HG03457 (cell line): ENCODE measurements around the gene CNTNAP5.
"Not testable (repeated sequence)": the region's sequence is repeated elsewhere in the genome, so short reads cannot be mapped to it uniquely, and the experiment has no call there.

Experiments used
- ATAC-seq: cut with Tn5 transposase; IDR thresholded peaks from one replicate; pipeline ENCODE4 v1.9.1; 2021; ENCODE audit warnings: moderate number of reproducible peaks; ENCODE audit not compliant: unreplicated experiment

CNTNAP5 gene

DNA sequence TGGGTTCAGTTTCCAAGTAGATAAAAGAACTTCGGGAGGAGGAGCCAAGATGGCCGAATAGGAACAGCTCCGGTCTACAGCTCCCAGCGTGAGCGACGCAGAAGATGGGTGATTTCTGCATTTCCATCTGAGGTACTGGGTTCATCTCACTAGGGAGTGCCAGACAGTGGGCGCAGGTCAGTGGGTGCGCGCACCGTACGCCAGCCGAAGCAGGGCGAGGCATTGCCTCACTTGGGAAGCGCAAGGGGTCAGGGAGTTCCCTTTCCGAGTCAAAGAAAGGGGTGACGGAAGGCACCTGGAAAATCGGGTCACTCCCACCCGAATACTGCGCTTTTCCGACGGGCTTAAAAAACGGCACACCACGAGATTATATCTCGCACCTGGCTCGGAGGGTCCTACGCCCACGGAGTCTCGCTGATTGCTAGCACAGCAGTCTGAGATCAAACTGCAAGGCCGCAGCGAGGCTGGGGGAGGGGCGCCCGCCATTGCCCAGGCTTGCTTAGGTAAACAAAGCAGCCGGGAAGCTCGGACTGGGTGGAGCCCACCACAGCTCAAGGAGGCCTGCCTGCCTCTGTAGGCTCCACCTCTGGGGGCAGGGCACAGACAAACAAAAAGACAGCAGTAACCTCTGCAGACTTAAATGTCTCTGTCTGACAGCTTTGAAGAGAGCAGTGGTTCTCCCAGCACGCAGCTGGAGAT is 382.9 kb downstream of the CNTNAP5 start:
- not testable (repeated sequence) for ATAC-seq

DNA sequence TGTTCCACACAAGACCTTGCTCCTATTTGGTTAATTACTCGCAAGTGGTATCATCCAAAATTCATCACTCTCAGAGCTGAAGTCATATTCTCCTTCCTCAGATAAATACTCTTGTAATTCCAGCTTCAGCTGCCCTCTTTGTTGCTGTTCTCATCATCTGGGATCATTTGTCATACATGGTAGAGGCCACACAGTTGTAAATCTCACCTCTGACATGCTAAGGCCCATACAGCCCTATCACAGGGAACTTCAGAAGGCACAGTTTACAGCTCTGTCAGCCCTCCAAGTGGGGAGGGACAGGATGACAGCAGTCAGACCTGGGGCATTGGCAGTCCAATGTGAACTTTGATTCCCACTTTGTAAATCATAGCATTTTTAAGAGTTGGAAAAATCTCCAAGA is 399.0 kb downstream of the CNTNAP5 start:
- ATAC-seq: no peak

DNA sequence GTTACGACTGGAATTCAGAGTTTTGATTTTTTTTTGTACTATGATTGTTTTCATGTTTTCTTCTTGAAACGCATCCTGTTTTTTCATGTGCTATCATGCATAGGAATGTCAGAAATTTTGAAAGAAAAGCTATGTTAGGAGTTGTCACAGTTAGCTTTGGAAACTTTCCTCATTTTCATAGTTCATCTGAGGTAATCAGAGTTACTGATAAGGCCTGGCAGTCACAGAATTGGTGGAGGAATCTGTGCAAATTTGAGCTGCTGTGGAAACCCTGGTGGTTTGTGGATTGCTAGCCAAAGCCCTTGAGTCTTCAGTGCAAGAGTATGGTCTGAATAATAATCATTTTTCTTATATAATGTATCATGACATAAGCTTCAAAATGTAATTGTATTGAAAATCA is 401.0 kb downstream of the CNTNAP5 start:
- ATAC-seq: no peak

DNA sequence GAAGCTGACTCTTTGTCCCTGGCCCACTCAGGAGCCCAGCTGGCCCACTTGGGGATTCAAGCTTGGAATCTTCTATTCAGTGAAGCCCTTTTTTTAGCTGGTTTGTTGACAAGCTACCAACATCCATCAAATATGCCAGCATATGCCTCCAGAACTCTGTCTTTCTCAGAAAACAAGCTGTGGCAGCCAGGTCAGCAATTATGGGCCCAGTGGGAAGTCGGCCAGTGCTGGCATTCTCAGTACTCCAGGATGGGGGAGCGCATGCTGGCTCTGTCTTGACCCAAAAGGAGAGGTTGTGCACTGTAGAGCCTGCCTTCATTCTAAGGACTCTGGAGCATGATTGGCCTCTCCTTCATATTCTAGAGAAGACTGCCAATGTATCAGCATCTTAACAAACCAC is 401.5 kb downstream of the CNTNAP5 start:
- no peak for ATAC-seq

DNA sequence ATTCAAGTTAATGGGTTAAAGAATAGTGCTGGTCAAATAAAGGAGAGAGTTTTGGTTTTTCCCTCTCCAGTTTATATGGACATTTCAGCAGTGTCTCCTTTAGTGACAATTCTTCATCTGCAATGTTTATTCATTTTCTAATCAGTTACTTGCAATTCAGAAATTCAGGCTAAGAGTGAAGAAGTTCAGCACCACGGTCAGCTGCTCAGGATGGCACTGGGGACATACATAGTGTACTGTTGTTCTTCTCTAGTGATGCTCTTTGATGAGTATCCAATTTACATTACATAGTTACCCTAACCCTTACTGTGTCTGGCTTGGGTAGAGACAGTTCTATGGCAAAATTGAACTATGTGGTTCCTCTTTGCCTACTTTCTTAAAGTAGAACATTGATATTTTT is 412.7 kb downstream of the CNTNAP5 start:
- no peak for ATAC-seq

DNA sequence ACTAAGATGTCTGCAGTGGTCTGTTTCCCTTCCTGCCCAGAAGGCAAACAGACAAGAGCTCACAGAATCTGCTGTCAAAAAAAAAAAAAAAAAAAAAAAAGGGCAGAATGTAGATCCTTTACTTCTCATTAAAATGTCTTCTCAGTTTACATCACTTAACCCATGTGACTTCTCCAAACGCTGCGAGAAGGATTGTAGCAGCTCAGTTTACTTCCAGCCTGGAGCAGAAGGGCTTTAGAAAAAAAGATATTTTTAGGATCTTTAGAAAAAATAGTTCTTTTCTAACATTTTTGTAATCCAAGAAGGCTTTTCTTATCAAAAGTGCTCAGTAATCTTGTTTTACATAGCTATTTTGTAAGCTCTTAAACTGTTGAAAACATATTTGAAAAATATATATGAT is 425.4 kb downstream of the CNTNAP5 start:
- ATAC-seq: no peak

DNA sequence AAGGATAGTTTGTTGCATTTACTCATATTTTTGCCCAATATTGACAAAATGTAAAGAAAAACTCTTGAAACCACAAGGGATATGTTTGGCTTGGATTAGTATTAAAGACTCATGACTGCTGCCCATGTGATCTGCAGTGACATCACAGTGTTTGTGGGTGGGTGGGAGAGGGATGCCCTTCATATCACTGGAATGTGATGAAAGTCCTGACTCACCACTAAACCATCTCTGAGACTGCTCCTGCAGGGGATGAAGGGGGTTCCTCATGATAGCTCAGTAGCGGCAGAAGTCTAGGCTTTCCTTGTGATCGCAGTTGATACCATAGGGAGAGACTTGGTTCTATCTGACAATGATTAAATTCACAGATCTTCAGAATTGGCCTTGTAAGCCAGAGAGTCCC is 451.2 kb downstream of the CNTNAP5 start:
- ATAC-seq: no peak

DNA sequence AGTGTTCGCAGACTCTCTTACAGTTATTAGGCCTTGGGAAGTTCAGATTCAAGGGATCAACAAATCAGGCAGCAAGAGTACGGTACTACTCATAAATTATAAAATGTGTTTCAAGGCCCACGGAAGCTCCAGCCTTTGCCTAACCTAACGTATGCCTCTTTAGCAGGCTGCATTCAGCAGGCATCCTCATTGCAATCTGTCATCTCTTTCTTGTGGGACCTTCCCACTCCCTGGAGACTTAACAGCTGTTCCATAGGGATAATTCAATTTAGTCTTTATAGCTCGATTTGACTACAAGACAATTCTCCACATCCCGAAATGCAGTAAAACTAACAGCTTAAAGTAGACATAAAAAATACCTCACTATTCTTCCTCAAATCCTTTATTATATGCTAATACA is 453.7 kb downstream of the CNTNAP5 start:
- ATAC-seq: no peak

DNA sequence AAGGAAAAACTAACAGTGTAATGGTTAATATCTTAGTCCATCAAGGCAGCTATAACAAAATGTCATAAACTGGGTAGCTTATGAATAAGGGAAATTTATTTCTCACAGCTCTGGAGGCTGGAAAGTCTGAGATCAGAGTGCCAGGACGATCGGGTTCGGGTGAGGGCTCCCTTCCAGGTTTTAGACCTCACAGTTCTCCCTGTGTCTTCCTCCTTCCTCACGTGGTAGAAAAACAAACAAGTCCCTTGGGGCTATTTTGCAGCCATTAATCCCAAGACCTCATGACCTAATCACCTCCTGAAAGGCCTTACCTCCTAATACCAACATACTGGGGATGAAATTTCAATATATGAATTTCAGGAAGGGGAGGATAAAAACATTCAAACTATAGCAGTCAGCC is 455.9 kb downstream of the CNTNAP5 start:
- ATAC-seq: no peak

DNA sequence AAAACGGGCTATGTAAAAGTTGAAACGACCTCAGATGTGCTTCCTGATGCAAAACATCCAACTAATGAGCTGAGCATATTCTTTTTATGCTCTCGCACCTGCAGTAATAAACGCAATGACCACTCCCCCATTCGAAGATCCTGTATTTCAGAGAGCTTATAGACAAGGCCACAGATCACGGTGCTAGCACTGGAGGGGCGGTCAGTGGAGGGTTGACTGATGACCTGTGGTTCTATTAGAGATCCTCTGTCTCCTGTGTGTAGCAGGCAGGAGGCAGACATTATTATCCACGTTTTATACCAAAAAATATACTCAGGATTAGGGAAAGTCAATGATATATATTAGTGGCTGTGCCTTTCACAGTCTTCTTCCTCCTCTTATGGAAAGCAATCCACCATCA is 457.0 kb downstream of the CNTNAP5 start:
- ATAC-seq: no peak

DNA sequence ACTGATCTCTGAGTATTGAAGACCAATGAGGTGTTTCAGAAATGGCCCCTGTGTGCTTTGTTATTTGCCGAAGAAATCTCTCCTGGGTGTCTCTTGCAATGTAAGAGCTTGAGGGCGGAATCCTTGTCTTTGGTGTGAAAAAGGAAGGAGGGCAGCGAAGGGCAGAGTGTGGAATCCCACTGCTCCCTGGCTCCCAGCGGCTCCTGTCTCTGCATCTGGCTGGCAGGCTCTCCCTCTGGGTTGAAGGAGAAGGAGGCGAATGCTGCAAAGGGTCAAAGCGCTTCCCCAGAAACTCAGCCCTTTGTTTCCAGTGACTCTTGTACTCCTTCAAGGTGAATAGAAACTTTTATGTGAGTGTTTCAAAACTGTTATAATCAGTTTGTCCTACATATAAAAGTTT is 457.5 kb downstream of the CNTNAP5 start:
- no peak for ATAC-seq

DNA sequence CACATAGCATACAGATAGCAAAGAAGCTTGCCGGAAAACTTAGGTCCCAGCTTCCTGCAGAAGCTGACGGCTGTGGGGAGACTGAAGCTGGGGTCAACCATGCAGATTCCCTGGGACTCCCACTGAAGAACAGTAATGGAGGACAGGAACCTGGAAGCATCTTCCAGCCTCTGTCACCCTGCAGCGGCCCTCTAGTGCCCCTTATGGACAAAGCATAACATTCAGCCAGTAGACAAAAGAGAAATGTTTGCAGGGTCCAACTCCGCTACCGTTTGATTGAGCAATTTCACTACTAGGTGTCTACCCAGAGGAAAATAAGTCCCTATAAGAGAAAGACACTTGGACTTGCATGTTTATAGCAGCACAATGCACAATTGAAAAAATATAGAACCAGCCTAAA is 460.6 kb downstream of the CNTNAP5 start:
- ATAC-seq: no peak

DNA sequence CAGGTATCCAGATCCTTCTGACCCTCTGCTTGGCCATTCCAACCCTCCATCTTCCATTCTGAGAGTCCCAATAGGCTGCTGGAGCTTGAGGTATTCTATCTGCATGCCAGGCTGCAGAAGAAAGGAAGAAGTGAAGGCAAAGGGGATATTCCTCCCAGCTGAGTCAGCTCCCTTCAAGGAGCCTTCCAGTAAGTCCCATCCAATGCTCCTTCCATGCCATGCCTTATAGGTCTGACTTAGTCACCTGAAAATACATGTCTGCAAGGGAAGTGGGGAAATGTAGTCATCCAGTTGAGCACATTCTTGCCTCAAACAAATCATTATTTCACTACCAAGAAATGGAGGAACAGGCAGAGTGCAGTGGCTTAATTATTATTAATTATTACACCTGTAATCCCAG is 464.6 kb downstream of the CNTNAP5 start:
- no peak for ATAC-seq

DNA sequence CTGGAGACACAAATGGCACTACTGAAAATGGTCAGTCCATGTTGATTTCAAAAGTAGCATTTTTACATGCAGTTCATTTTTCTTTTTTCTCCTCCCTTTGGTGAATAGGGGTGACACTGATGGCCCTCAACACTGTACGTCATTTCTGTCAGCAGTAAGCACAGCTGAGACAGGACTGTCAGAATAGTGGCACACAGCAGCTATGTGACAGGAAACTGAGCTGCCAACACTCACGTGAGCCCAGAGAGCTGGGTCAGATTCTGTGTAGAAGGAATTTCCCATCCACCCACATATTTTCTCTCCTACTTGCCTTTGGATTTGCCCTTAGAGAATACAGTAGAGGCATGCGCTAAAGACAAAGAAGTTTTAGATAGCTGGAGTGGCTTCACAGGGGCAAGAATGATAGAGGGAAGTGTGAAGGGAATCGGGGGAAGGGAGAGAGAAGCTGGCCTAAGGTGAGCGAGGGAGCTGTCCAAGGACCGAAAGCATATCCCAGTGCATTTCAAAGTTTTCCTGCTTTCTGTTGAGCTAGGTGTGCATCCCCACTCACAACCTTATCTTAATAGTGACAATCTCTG is 476.6 kb downstream of the CNTNAP5 start:
- no peak for ATAC-seq

DNA sequence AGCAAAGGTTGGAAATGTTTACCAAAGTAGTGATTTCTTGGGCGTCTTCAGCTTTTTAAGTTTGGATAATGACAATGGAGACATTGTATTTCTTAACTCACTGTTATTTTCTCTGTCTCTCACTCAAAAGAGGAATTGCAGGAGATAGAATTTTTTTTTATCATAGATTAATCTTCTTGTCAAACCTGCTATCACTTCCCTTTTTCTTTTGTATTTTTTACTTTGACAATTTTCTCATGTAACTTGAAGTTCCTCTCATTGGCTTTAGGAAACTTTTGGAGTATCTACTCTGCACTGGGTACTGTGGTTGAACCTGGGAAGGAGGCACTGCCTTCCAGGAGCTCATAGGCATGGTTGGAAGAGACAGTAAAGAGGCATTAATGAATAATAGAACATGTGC is 489.1 kb downstream of the CNTNAP5 start:
- no peak for ATAC-seq

DNA sequence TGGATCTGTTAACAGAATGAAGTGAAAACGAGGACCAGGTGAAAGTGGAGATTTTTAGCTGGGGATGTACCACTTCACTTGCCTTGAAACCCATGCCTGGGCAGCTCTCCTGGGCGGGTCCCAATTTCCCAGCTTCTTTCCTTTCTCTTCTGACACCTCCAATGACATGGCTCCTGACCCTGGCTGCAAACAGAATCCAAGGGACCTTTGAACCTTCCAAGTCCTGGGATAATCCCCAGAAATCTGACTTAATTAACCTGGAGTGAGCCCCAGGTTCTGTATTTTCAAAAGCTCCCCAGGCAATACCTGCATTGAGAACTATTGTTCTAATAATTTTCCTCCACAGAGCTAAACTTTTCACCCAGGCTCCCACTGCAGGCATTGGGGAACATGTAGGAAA is 495.9 kb downstream of the CNTNAP5 start:
- no peak for ATAC-seq

DNA sequence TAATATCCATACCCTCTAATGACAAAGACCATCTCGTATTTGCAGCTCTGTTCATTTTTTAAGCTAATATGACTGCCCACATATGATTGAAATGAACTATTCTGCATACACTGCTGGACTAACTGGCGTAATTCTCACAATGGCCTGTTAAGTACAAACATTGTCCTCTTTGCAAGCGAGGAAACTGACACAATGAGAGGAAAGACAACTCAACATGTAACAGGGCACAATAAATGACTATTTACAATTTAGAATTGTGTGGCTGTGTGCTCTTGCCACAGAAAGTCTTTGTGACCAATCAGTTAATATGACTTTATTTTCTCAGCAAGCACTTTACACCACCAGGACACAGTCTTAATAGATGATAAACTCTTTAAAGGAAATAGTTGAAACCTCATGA is 498.0 kb downstream of the CNTNAP5 start:
- ATAC-seq: no peak

DNA sequence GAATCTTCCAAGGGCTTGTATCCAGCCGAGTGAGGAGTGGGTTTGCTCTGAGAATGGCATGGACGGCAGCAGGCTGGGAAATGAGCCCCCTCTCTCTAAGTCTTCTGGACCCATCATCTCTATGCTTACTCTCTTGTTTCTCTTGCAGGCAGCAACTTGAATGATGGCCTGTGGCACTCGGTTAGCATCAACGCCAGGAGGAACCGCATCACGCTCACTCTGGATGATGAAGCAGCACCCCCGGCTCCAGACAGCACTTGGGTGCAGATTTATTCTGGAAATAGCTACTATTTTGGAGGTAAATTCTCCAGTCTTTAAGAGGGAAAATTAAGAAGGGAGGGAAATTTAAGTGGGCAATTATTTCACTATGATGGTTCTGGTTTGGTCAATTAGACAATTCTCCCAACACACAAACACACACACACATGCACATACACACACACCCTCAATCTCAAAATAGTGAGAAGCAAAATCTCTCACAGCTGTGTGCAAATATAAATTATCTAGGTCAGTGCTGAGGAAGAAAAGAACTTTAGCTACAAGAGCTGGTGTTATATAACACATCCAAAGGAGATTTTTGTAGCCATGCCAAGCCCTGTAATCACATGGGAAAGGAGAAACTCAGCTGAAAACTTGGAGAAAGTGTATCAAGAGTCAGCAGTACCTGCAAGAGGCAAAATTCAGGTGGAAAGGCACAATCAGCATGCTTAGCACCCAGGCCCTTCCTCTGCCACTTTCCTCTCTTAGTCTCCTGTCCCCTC is 499.2 kb downstream of the CNTNAP5 start:
- ATAC-seq: no peak

DNA sequence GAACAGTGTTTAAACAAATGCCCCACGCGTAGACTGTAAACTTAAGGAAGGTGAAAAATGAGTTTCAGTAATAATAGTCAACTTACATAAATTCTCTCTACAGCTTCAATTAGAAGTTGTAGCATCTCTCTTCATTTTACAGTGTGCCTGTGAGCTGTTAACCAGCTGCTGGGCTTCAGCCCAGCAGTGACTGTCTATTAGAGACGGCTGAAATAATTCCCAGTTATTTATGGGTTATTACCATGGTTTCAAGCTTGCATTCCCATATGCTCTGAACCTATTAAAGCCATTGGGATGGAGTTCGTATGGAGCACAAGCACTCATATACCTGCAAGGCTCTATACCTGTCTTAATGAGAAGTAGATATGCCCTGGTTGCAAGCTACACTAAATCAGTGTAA is 501.1 kb downstream of the CNTNAP5 start:
- ATAC-seq: no peak

DNA sequence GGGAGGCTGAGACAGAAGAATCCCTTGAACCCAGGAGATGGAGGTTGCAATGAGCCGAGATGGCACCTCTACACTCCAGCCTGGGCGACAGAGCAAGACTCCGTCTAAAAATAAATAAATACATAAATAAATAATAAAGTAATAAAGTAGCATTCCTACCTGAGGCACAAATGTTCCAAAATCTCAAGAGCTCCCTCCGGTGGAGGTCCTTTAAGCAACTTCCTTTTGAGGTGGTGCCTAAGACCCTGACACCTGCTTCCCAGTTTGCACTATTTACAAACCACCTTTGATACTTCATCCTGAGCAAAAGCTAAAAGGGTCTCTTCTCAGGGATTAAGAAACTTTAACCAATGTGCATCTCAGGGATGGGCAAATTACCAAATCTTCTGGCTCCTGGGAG is 505.1 kb downstream of the CNTNAP5 start:
- no peak for ATAC-seq

DNA sequence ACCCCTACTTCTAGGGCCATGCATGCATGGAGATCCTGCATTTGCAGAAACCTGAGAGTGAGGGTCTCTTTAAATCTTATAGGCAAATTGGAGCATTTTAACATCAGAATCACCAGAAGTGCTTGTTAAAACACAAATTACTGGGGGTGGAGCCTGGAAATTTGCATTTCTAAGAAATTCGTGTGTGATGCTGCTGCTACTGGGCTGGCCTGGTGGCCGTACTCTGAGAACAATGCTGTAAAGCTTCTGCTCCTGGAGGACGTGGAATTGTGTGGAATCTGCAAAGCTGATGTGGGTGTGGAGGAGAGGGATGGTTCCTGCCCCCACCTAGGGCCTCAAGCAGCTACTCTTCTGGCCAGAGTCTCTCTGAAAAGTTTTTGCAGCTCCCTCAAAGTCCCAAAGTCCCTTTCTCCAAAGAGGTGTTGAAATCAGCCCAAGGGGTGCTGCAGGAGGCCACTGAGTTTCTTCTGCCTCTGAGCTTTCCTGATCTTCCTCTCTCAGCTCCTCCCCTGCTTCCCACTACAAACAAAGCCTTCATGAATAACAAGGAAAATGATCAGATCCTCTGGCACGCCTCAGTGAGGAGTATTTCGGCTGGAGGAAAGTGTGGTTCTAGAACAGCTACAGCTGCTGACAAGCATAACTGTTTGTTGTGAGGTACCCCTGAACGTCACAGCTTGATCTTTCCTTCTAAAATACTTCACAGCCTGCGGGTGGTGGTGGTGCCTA is 508.3 kb downstream of the CNTNAP5 start:
- no peak for ATAC-seq

DNA sequence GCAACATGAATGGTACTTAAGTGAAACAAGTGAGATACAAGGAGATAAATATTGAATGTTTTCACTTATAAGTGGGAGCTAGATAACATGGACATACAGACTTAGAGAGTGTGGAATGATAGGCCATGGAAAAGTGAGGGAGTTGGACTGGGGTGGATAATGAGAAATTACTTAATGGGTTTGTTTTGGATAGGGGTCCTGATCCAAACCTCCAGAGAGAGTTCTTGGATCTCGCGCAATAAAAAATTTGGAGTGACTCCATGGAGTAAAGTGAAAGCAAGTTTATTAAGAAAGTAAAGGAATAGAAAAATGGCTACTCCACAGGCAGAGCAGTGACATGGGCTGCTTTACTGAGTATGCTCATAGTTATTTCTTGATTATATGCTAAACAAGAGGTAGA is 508.9 kb downstream of the CNTNAP5 start:
- no peak for ATAC-seq
